GM19324 (cell line): ENCODE measurements around the gene MCC.

Experiments used
- ATAC-seq: cut with Tn5 transposase; IDR thresholded peaks from one replicate; pipeline ENCODE4 v1.9.1; 2021; ENCODE audit warnings: mild to moderate bottlenecking, moderate library complexity; ENCODE audit not compliant: unreplicated experiment, low FRiP score

Gene MCC

GRCh38 chr5:113278976-113279375 is 209.3 kb downstream of the MCC start:
- ATAC-seq = no peak

GRCh38 chr5:113276493-113276892 is 211.8 kb downstream of the MCC start:
- no peak for ATAC-seq

- no peak for ATAC-seq
These were observed 212.3 kb downstream of the MCC start for GRCh38 chr5:113276001-113276400.

GRCh38 chr5:113274836-113275414 is 213.3 kb downstream of the MCC start:
- ATAC-seq = no peak

- no peak for ATAC-seq
These were observed 214.3 kb downstream of the MCC start for GRCh38 chr5:113273948-113274347.

GRCh38 chr5:113271745-113272454 is 216.4 kb downstream of the MCC start:
- no peak for ATAC-seq

GRCh38 chr5:113271015-113271414 is 217.2 kb downstream of the MCC start:
- ATAC-seq = no peak

GRCh38 chr5:113270086-113270485 is 218.2 kb downstream of the MCC start:
- ATAC-seq = no peak

GRCh38 chr5:113269023-113269997 is 218.9 kb downstream of the MCC start:
- ATAC-seq = no peak

- no peak for ATAC-seq
These were observed 220.0 kb downstream of the MCC start for GRCh38 chr5:113268232-113268631.

- ATAC-seq = no peak
These were observed 220.8 kb downstream of the MCC start for GRCh38 chr5:113267361-113267900.

- no peak for ATAC-seq
These were observed 221.4 kb downstream of the MCC start for GRCh38 chr5:113266913-113267227.

GRCh38 chr5:113266227-113266912 is 221.9 kb downstream of the MCC start:
- no peak for ATAC-seq

- no peak for ATAC-seq
These were observed 223.1 kb downstream of the MCC start for GRCh38 chr5:113265190-113265589.

- ATAC-seq = no peak
These were observed 224.2 kb downstream of the MCC start for GRCh38 chr5:113264046-113264445.

GRCh38 chr5:113263545-113263944 is 224.7 kb downstream of the MCC start:
- ATAC-seq = no peak

- peak; percentile 57 for ATAC-seq
These were observed 225.6 kb downstream of the MCC start for GRCh38 chr5:113262674-113263073.

GRCh38 chr5:113259034-113259433 is 229.2 kb downstream of the MCC start:
- no peak for ATAC-seq

- ATAC-seq = no peak
These were observed 230.7 kb downstream of the MCC start for GRCh38 chr5:113257545-113257944.

- ATAC-seq = no peak
These were observed 231.4 kb downstream of the MCC start for GRCh38 chr5:113256671-113257452.
